A549 treated with CpdA at 1 μM for 4 hours (cell line): ENCODE measurements around the gene CLBA1. TPM values are rescaled to one million over a fixed set of nuclear protein-coding genes. Genes with fewer than 3 reads are reported as not detected.

Source experiments
- total RNA-seq: library from RNA; stranded (reverse); fragments of 200-300 nt; extraction: Qiagen RNA extraction; gene quantifications from 5 replicates; pipeline ENCODE4 v1.2.3, GENCODE V29; 2022; ENCODE audit warnings: low read depth

CLBA1 gene
- total RNA-seq = 13.6 to 17.5 TPM (median 15.7 TPM) in 5 replicates

GRCh38 chr14:104985675-104986486 lies at the start of gene CLBA1:
Gene CLBA1, plus strand, starts transcription at chr14:104985788. Its CDS starts 644 bp downstream, at chr14:104986432.

GRCh38 chr14:104977681-104978653 lies 7.6 kb upstream of the CLBA1 start, which contains the start of gene AHNAK2:
Gene AHNAK2, minus strand, starts transcription at chr14:104978374. Its CDS starts 137 bp downstream, at chr14:104978237.

GRCh38 chr14:105020815-105021655 lies 35.4 kb downstream of the CLBA1 start, which contains the start of gene CDCA4:
Gene CDCA4, minus strand, starts transcription at chr14:105021083. Its CDS starts 9,154 bp downstream, at chr14:105011929.

Other genes starting within 250 kb of the CLBA1 start
- gene SIVA1, start 232.6 kb upstream of the CLBA1 start, total RNA-seq = 135 to 218 TPM (median 184 TPM) in 5 replicates
- 93.7 to 110 TPM (median 103 TPM) in 5 replicates for gene AKT1, start 190.0 kb upstream of the CLBA1 start, total RNA-seq
- gene ZBTB42, start 184.7 kb upstream of the CLBA1 start, total RNA-seq = 2.3 to 3.5 TPM (median 2.9 TPM) in 5 replicates
- 19.0 to 27.2 TPM (median 20.7 TPM) in 5 replicates for gene CEP170B, start 120.5 kb upstream of the CLBA1 start, total RNA-seq
- gene PLD4, start 60.9 kb upstream of the CLBA1 start, total RNA-seq = 0.13 to 0.39 TPM (median 0.21 TPM) in 5 replicates
- gene AHNAK2, start 7.4 kb upstream of the CLBA1 start, total RNA-seq = 178 to 245 TPM (median 196 TPM) in 5 replicates
- 47.1 to 53.6 TPM (median 49.1 TPM) in 5 replicates for gene CDCA4, start 35.3 kb downstream of the CLBA1 start, total RNA-seq
- gene GPR132, start 79.6 kb downstream of the CLBA1 start, total RNA-seq = 0.34 to 0.81 TPM (median 0.51 TPM) in 5 replicates
- gene JAG2, start 183.0 kb downstream of the CLBA1 start, total RNA-seq = 16.8 to 25.0 TPM (median 21.5 TPM) in 5 replicates
- gene NUDT14, start 195.5 kb downstream of the CLBA1 start, total RNA-seq = 20.5 to 44.8 TPM (median 40.8 TPM) in 5 replicates